GM21526 (cell line): ENCODE results near the gene HSH2D.
A peak's percentile ranks its signal among the peaks of the same experiment; 100 is the strongest.
"Not testable (repeated sequence)": the region's sequence is repeated elsewhere in the genome, so short reads cannot be mapped to it uniquely, and the experiment has no call there.

Experiments used
- ATAC-seq: cut with Tn5 transposase; IDR thresholded peaks from one replicate; pipeline ENCODE4 v1.9.1; 2021; ENCODE audit warnings: moderate library complexity; ENCODE audit not compliant: unreplicated experiment, low FRiP score

The HSH2D gene

DNA sequence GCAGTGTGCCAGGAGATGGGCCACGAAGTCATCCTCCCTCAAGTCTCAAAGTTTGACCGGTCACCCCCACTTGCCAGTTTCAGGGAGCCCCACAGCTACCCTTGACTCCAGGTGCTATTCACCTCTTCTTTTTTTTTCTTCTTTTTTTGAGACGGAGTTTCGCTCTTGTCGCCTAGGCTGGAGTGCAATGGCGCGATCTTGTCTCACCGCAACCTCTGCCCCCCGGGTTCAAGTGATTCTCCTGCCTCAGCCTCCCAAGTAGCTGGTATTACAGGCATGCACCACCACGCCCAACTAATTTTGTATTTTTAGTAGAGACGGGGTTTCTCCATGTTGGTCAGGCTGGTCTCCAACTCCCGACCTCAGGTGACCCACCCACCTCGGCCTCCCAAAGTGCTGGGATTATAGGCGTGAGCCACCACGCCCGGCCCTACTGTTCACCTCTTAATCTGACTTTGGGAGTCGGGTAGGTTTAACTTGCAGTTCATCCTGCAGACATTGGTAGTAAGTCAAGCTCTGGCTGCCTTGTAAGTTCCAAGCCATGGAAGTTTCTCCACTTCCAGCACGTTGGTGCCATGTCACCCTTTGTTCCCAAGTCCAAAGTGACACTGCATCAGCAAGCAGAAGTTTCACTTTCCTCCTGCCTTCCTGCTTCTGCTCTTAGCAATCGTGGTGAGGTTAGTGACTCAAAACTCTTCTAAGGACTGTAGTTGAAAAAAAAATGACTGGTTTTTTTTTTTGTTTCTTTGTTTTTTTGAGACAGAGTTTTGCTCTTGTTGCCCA is 24.2 kb upstream of the HSH2D start:
- ATAC-seq = not testable (repeated sequence)

- ATAC-seq = no peak
Observed at GRCh38 chr19:16121141-16121540, 22.3 kb upstream of the HSH2D start.

DNA sequence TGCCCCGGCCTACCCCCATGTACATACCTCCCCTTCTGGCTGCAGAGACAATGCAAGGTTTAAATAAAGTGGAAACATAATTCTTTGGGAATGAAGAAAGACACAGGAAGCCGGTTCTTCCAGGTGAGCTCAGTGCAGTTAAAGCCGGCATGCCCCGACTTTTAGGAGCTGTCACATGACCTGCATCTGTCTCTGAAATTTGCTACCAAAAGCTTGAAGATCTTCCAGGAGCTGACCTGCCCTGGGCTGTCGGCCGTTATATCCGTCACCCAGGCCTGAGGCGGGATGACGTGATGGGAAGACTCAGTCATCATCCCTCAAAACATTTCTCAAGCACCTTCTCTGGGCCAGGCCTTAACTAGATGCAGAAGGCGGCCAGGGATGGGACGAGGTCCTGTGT is 21.5 kb upstream of the HSH2D start:
- no peak for ATAC-seq

DNA sequence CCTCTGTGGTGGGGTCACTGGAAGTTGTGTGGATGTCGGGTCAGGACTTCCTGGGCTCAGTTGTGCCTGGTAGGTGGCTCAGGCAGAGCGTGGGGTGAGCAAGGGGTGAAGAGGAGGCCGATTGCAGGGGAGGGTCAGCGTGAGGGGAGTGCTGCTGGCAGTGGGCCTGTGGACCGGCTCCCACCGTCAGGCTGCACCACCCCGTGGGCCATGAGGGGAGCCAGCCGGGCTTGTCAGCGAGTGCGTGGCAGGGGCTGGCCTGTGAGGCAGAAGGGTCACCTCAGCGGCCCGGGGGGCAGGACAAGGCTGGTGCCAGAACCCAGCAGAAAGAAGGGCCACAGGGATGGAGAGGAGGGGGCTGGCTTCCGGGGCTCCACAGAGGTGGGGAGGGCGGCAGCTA is 18.5 kb upstream of the HSH2D start:
- no peak for ATAC-seq

- ATAC-seq = no peak
Observed at GRCh38 chr19:16125737-16126495, 17.6 kb upstream of the HSH2D start.

DNA sequence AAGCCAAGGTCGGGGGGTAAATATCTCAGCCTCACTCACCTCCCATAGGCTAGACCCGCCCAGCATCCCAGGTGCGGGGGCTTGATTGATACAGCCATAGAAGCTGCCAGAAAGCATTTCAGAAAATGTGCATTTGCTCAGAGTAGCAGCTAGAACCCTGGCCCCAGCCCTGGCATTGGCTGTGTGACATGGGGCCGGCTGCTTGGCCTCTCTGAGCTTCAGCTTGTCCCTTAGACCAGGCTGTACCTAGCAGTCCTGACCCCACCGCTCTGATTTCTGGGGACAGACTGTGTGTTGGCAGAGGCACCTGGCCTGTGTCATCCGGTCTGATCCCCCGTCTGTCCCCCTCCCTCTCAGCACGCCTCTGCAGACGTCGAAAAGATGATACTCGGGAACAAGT is 16.4 kb upstream of the HSH2D start:
- no peak for ATAC-seq

GRCh38 chr19:16127776-16128371 is 15.6 kb upstream of the HSH2D start:
- no peak for ATAC-seq

DNA sequence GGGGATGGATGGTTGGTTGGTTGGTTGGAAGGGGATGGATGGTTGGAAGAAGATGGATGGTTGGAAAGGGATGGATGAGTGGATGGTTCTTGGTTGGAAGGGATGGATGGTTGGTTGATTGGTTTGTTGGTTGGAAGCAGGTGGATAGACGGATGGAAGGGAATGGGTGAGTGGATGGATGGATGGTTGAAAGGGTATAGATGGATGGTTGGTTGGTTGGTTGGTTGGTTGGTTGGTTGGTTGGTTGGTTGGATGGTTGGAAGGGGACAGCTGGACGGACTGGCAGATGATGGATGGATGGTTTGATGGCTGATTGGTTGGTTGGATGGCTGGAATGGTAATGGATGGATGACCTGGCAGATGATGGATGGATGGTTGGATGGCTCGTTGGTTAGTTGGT is 11.8 kb upstream of the HSH2D start:
- ATAC-seq = no peak

DNA sequence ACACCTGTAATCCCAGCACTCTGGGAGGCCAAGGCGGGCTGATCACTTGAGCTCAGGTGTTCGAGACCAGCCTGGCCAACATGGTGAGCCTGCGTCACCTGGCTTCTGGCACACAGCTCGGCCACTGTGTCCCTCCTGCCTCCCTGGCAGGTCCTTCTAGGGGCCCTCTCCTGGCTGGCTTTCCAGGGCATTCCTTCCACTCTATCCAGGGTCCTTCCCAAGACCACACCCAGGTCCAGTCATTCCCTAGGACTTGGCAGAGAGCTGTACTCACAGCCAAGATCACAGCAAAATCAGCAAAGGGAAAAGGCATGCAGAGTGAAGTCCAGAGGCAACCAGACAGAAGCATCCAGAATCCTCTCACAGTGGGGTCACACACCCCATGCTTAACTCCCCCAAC is 9.7 kb upstream of the HSH2D start:
- no peak for ATAC-seq

- ATAC-seq = no peak
Observed at GRCh38 chr19:16134510-16134909, 9.0 kb upstream of the HSH2D start.

DNA sequence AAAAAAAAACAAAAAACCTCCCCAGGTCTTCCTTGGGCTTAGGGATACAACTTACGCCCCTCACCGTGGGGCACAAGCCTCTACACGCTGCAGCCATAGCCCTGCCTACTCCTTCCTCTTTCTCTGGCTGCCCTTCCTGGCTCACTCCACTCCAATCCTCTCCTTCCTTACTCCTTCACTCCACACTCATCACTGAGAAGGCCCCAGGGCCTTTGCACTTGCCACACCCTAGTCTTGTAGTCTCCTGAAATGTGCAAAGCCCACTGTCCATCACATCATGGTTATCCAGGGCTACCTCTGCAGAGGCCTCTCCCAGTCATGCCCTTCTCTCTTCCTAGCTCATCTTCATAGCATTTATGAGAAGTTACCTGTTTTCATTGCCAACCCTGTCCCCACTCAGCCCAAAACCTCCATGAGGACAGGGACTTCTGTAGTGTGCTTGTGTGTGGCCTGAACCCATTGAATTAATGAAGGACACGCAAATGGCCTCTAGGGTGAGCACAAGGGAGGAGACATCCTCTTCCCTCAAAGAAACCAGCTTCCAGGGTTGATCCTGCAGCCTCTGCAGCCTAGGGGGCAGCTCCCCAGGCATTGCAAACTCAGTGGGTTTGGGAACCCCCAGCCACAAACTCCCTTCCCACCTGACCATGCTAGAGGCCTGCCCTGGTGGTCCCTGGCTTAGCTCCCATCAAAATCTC is 7.9 kb upstream of the HSH2D start:
- no peak for ATAC-seq

DNA sequence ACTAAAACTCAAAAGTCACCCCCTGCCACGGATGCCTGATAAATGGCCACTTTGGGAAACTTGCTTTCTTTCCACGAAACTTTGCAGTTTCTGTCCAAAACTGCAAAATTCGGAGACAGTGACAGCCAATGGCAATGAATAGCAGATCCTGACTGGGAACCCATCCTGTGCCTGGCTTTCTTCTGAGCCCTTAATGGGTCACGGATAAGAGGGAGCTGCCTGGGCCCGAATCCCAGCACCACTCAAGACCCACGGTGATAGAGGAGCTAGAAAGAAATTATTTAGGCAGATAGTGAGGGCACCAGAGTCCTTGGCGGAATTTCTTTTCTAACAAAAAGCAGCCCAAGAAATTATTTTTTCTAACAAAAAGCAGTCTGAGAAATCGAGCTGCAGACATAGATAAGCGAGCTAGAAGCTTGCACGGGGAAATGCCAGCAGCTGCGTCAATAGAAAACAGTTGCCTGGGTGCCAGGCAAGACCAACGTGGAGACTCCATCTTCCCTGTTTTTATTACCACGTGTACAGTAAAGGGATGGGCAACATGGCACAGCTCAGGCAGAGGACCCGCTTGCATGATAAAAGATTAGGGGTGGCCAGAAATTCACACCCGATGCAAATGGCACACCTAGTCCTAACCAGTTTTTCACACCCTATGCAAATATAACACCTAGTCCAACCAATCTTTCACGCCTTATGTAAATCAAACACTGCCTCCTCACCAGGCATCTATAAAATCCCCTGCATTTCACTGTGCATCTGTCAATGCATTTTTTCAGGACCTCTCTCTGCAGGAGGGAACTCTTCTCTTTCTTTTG is 7.1 kb upstream of the HSH2D start:
- ATAC-seq = no peak

DNA sequence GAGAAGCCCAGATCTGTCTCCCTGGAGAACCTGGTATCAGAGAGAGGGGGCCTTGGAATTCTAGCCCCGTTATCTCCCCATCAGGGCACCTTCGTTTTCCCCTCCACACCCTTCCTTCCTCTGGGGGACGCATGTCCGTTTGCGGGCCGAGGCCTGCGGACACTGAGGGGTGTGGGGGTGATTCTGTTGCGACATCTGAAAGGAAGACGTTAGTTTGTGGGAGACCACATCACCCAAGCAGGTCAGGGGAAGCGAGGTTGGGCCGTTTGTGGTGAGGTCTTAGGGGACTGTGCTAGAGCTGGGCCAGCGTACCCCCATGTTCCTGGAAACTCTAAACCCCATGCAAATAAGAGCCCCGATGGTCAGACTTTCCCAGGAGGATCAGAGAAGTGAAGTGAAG is 3.7 kb upstream of the HSH2D start:
- ATAC-seq = no peak

DNA sequence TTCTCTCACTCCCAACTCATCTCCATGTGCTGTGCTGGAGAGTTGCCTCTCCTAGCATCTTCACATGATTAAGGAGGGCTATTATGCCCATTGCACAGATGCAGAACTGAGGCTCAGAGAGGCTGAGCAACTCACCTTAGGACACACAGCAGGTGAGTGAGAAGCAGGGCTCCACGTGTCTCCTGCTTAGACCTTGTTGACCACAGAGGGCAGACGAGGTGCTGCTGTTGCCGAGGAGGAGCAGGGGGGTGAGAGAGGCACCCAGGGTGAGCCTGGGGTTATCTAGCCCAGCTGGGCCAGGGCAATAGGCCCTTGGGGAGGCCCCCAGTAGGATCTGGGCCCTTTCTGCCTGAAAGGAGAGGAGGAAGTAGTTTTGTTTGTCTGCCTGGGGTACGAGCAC is 2.4 kb upstream of the HSH2D start:
- peak; percentile 25 for ATAC-seq

DNA sequence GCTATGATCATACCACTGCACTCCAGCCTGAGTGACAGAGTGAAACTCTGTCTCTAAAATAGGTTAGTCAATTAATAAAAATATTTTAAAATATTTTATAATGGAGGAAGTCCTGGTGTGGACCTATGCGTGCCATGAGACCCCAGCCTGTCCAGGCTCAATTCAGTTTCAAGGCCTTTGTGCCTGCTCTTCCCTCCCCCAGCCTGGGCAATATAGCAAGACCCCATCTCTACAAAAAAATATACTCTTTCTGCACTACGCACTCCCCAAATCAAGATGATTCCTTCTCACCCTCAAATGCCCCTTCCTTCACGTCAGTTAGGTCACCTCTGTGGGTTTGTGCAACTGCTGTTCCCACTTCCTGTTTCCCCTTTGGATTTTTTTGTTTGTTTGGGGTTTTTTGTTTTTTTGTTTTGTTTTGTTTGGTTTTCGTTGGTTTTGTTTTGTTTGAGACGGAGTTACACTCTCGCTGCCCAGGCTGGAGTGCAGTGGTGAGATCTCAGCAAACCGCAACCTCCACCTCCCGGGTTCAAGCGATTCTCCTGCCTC is 1.4 kb upstream of the HSH2D start:
- ATAC-seq = no peak

GRCh38 chr19:16144216-16144581 is 714 bp downstream of the HSH2D start:
- ATAC-seq = no peak

DNA sequence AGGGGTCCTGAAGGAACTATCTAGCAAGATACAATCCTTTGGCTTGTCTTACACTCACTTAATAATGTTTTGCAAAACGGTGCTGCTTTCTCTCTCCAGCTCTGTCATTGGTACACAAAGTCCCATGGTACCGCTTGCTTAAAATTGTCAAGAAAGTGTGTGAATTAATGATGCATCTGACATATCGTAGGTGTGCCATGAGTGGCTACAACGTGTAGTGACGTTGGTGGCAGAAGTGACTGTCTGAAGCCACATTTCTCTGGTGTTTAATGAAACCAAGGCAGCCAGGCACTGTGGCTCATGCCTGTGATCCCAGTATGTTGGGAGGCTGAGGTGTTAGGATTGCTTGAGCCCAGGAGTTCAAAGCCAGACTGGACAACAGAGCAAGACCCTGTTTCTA is 2.6 kb downstream of the HSH2D start:
- no peak for ATAC-seq

GRCh38 chr19:16148443-16149229 is 5.2 kb downstream of the HSH2D start:
- ATAC-seq = no peak

DNA sequence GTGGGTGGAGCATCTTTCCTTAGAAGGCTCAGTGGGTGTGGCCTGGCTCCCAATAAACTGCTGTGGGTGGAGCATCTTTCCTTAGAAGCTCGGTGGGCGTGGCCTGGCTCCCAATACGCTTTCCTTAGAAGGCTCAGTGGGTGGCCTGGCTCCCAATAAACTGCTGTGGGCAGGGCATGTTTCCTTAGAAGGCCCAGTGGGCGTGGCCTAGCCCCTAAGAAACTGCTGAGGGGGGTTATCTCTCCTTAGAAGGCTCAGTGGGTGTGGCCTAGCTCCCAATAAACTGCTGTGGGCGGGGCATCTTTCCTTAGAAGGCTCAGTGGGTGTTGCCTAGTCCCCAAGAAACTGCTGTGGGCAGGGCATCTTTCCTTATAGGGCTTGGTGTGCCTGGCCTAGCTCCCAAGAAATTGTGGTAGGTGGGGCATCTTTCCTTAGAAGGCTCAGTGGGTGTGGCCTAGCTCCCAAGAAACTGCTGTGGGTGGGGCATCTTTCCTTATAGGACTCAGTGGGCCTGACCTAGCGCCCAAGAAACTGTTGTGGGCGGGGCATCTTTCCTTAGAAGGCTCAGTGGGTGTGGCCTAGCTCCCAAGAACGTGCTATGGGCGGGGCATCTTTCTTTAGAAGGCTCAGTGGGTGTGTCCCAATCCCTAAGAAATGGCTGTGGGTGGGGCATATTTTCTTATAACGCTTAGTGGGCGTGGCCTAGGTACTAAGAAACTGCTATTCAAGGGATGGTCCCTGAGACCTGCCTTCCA is 10.3 kb downstream of the HSH2D start:
- no peak for ATAC-seq
